Type B pancreatic cell (in vitro differentiated cells): ENCODE measurements around the gene RASA2. TPM values are rescaled to one million over a fixed set of nuclear protein-coding genes. Genes with fewer than 3 reads are reported as not detected.

ENCODE experiments used
- DNase-seq: peaks from one replicate; pipeline ENCODE4 v3.0.0; 2021; ENCODE audit warnings: mixed read lengths; ENCODE audit not compliant: unreplicated experiment; ENCODE audit errors: extremely low spot score
- H3K27ac Mint-ChIP-seq: 2 replicates; pipeline ENCODE4 v1.8.0; 2021; ENCODE audit warnings: mild to moderate bottlenecking, mixed read lengths
- H3K27me3 Mint-ChIP-seq: 2 replicates; pipeline ENCODE4 v1.8.0; 2021; ENCODE audit warnings: mixed read lengths
- H3K36me3 Mint-ChIP-seq: 2 replicates; pipeline ENCODE4 v1.8.0; 2021; ENCODE audit warnings: mixed read lengths
- H3K4me1 Mint-ChIP-seq: one replicate; pipeline ENCODE4 v1.8.0; 2021; ENCODE audit warnings: mixed read lengths; ENCODE audit not compliant: unreplicated experiment
- H3K4me3 Mint-ChIP-seq: 2 replicates; pipeline ENCODE4 v1.8.0; 2021; ENCODE audit warnings: mild to moderate bottlenecking, mixed read lengths
- H3K9me3 Mint-ChIP-seq: 2 replicates; pipeline ENCODE4 v1.8.0; 2021; ENCODE audit warnings: mixed read lengths
- CTCF ChIP-seq: fragments of 200-600 bp; sonication (generic); conservative IDR thresholded peaks from 2 replicates; pipeline ENCODE4 v1.5.0; 2021; ENCODE audit warnings: antibody characterized with exemption, mild to moderate bottlenecking
- total RNA-seq: library from RNA; stranded (reverse); gene quantifications from 2 replicates; pipeline ENCODE4 v1.2.1, GENCODE V29; 2021; ENCODE audit warnings: low replicate concordance

The RASA2 gene
- total RNA-seq, 1 donor from 2014 or later, result 20.3 TPM

- H3K4me3 Mint-ChIP-seq, result no peak overlapping the region
- peaks cover 21% of the 10 kb centered on the region for H3K4me1 Mint-ChIP-seq
- TF ChIP-seq CTCF, result no peak
- peaks cover 2% of the 10 kb centered on the region for H3K27me3 Mint-ChIP-seq
- H3K9me3 Mint-ChIP-seq, result no peaks in the 10 kb centered on the region
- no peaks in the 10 kb centered on the region for H3K36me3 Mint-ChIP-seq
- DNase-seq, result no peak
- H3K27ac Mint-ChIP-seq, result no peak overlapping the region
Measured at GRCh38 chr3:141651409-141651808, 164.6 kb downstream of the RASA2 start.

- Mint-ChIP-seq H3K27ac (no peak overlapping the region), H3K9me3 (no peaks in the 10 kb centered on the region), H3K4me3 (no peak overlapping the region), H3K27me3 (peaks cover 11% of the 10 kb centered on the region), H3K36me3 (no peaks in the 10 kb centered on the region), H3K4me1 (peaks cover 21% of the 10 kb centered on the region)
- no peak for TF ChIP-seq CTCF
- DNase-seq, result no peak
Measured at GRCh38 chr3:141652349-141652748, 165.5 kb downstream of the RASA2 start.

- Mint-ChIP-seq H3K4me3 (peak overlapping the region; percentile 2), H3K9me3 (no peaks in the 10 kb centered on the region), H3K36me3 (no peaks in the 10 kb centered on the region), H3K27me3 (peaks cover 25% of the 10 kb centered on the region), H3K27ac (no peak overlapping the region), H3K4me1 (peaks cover 12% of the 10 kb centered on the region)
- TF ChIP-seq CTCF, result no peak
- no peak for DNase-seq
Measured at GRCh38 chr3:141653847-141654246, 167.0 kb downstream of the RASA2 start.

GRCh38 chr3:141655801-141656200 is 169.0 kb downstream of the RASA2 start:
- no peaks in the 10 kb centered on the region for H3K9me3 Mint-ChIP-seq
- H3K36me3 Mint-ChIP-seq, result no peaks in the 10 kb centered on the region
- no peak for DNase-seq
- peaks cover 42% of the 10 kb centered on the region for H3K27me3 Mint-ChIP-seq
- no peak overlapping the region for H3K4me3 Mint-ChIP-seq
- no peak overlapping the region for H3K27ac Mint-ChIP-seq
- peaks cover 21% of the 10 kb centered on the region for H3K4me1 Mint-ChIP-seq
- TF ChIP-seq CTCF, result no peak

GRCh38 chr3:141656771-141657170 is 169.9 kb downstream of the RASA2 start:
- no peak overlapping the region for H3K27ac Mint-ChIP-seq
- DNase-seq, result no peak
- peaks cover 52% of the 10 kb centered on the region for H3K27me3 Mint-ChIP-seq
- TF ChIP-seq CTCF, result no peak
- H3K36me3 Mint-ChIP-seq, result no peaks in the 10 kb centered on the region
- H3K4me3 Mint-ChIP-seq, result no peak overlapping the region
- peaks cover 21% of the 10 kb centered on the region for H3K4me1 Mint-ChIP-seq
- H3K9me3 Mint-ChIP-seq, result no peaks in the 10 kb centered on the region

- Mint-ChIP-seq H3K27me3 (peaks cover 58% of the 10 kb centered on the region), H3K4me1 (peaks cover 21% of the 10 kb centered on the region), H3K36me3 (no peaks in the 10 kb centered on the region), H3K27ac (no peak overlapping the region), H3K4me3 (no peak overlapping the region), H3K9me3 (no peaks in the 10 kb centered on the region)
- DNase-seq, result no peak
- no peak for TF ChIP-seq CTCF
Measured at GRCh38 chr3:141657516-141657915, 170.7 kb downstream of the RASA2 start.
